OCI-LY7 (cell line): ENCODE measurements around the gene PHGDH.

ENCODE experiments used
- EZH2phosphoT487 ChIP-seq: fragments of 200-600 bp; sonication (generic); IDR thresholded peaks from 2 replicates; pipeline ENCODE4 v1.6.1; 2018; ENCODE audit warnings: low read depth, borderline replicate concordance, mild to moderate bottlenecking, mixed run types, antibody characterized with exemption, low read length, moderate library complexity, mixed read lengths
- TF ChIP-seq, protein P1 (sequence below): fragments of 200-600 bp; sonication (generic); conservative IDR thresholded peaks from 2 replicates; pipeline ENCODE4 v1.5.1; 2014; ENCODE audit warnings: mild to moderate bottlenecking, antibody characterized with exemption, low read length, moderate library complexity, mixed read lengths

DNA sequence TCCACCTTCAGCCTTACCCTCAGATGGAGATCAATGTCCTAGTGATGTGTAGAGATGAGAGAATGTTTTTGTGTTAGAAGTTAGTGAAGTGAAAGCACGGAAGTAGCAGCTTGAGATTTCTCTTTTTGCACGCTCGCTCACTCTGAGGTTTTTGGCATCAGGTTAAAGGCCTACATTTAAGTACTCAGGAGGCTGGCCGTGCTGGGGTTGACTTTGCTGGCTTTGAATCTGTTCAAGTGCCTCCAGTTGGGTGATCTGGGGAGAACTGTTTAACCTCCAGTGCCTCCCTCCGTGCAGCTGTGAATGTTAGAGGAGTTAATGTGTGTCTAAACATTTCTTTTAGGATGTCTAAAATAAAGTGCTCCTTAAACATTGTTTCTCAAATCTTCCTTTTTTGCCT, 13.9 kb downstream of the PHGDH start:
- TF ChIP-seq, protein P1, sequence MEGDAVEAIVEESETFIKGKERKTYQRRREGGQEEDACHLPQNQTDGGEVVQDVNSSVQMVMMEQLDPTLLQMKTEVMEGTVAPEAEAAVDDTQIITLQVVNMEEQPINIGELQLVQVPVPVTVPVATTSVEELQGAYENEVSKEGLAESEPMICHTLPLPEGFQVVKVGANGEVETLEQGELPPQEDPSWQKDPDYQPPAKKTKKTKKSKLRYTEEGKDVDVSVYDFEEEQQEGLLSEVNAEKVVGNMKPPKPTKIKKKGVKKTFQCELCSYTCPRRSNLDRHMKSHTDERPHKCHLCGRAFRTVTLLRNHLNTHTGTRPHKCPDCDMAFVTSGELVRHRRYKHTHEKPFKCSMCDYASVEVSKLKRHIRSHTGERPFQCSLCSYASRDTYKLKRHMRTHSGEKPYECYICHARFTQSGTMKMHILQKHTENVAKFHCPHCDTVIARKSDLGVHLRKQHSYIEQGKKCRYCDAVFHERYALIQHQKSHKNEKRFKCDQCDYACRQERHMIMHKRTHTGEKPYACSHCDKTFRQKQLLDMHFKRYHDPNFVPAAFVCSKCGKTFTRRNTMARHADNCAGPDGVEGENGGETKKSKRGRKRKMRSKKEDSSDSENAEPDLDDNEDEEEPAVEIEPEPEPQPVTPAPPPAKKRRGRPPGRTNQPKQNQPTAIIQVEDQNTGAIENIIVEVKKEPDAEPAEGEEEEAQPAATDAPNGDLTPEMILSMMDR, result no peak
- TF ChIP-seq EZH2phosphoT487, result no peak
